GM12865 (cell line): Measurements from ENCODE around the gene SF3B6.
"Not testable (repeated sequence)": the region's sequence is repeated elsewhere in the genome, so short reads cannot be mapped to it uniquely, and the experiment has no call there.

Experiments
- DNase-seq: peaks from one replicate; pipeline ENCODE4 v3.0.0; 2010; ENCODE audit warnings: low read depth
- H3K4me3 ChIP-seq: 2 replicates; pipeline ENCODE4 v1.5.1; 2011; ENCODE audit warnings: mild to moderate bottlenecking, low read depth, low read length, control low read depth
- CTCF ChIP-seq: IDR thresholded peaks from 2 replicates; pipeline ENCODE4 v1.5.1; 2011; ENCODE audit warnings: low read length, control low read depth, low read depth, inconsistent platforms; ENCODE audit not compliant: insufficient read depth; ENCODE audit errors: missing control alignments

Gene SF3B6

GRCh38 chr2:24046930-24047702 lies 29.0 kb downstream of the SF3B6 start, which contains the start of gene WDCP:
TSS of gene WDCP (minus strand) at chr2:24047391. CDS start at chr2:24039494, 7,897 bp downstream.
- TF ChIP-seq CTCF = no peak
- H3K4me3 ChIP-seq = peak within 1 kb of the TSS; percentile 91
- peak; percentile 98 for DNase-seq

- no peak for DNase-seq
- no peak for TF ChIP-seq CTCF
- H3K4me3 ChIP-seq = peak overlapping the region; percentile 91
Observed at GRCh38 chr2:24046599-24046929, 29.6 kb downstream of the SF3B6 start.

GRCh38 chr2:24045511-24046508 lies 30.3 kb downstream of the SF3B6 start:
- H3K4me3 ChIP-seq = peak overlapping the region; percentile 91
- no peak for TF ChIP-seq CTCF
- DNase-seq = no peak

GRCh38 chr2:24043133-24043532 lies 33.0 kb downstream of the SF3B6 start:
- not testable (repeated sequence) for DNase-seq

GRCh38 chr2:24040511-24040910 lies 35.6 kb downstream of the SF3B6 start:
- no peak for DNase-seq
- TF ChIP-seq CTCF = no peak
- no peak overlapping the region for H3K4me3 ChIP-seq

More at GRCh38 chr2:24043133-24043532, 33.0 kb downstream of the SF3B6 start:
- not testable (repeated sequence) for H3K4me3 ChIP-seq

GRCh38 chr2:24038786-24039499 lies 37.2 kb downstream of the SF3B6 start:
- no peak overlapping the region for H3K4me3 ChIP-seq
- no peak for DNase-seq
- TF ChIP-seq CTCF = no peak
